HepG2 (cell line): ENCODE data around the gene TPPP3. TPM values are rescaled to one million over a fixed set of nuclear protein-coding genes. Genes with fewer than 3 reads are reported as not detected.

Experiments used
- CHD2 ChIP-seq: IDR thresholded peaks from 2 replicates; pipeline ENCODE4 v1.6.1; 2011; ENCODE audit warnings: low read depth, low read length, improper control_type of control experiment
- CREBL2 ChIP-seq: sonication (generic); formaldehyde crosslinking; IDR thresholded peaks from 2 replicates; pipeline ENCODE4 v1.8.1; 2023; ENCODE audit warnings: missing genetic modification reagents, mild to moderate bottlenecking, borderline replicate concordance
- ETV5 ChIP-seq: IDR thresholded peaks from 2 replicates; pipeline ENCODE4 v1.6.1; 2018; ENCODE audit warnings: missing biosample characterization, missing genetic modification reagents, inconsistent platforms, borderline replicate concordance
- GATAD2A ChIP-seq: IDR thresholded peaks from 2 replicates; pipeline ENCODE4 v1.6.1; 2016
- HDAC1 ChIP-seq: sonication (generic); formaldehyde crosslinking; IDR thresholded peaks from 2 replicates; pipeline ENCODE4 v1.5.1; 2020; ENCODE audit warnings: mild to moderate bottlenecking, missing genetic modification reagents
- HNRNPH1 ChIP-seq: fragments of 200-400 bp; formaldehyde crosslinking; optimal IDR thresholded peaks from 2 replicates; pipeline ENCODE3; 2017; ENCODE audit warnings: mild to moderate bottlenecking, low read depth, low read length
- MED8 ChIP-seq: sonication (generic); formaldehyde crosslinking; IDR thresholded peaks from 2 replicates; pipeline ENCODE4 v1.8.1; 2023; ENCODE audit warnings: mild to moderate bottlenecking, missing genetic modification reagents; ENCODE audit not compliant: insufficient replicate concordance
- NR2F2 ChIP-seq: IDR thresholded peaks from 2 replicates; pipeline ENCODE4 v1.6.1; 2012; ENCODE audit warnings: low read depth, inconsistent platforms, borderline replicate concordance
- NRL ChIP-seq: sonication (generic); formaldehyde crosslinking; IDR thresholded peaks from 2 replicates; pipeline ENCODE4 v1.5.0; 2020; ENCODE audit warnings: missing genetic modification reagents, mild to moderate bottlenecking, moderate library complexity, borderline replicate concordance
- REPIN1 ChIP-seq: sonication (generic); formaldehyde crosslinking; IDR thresholded peaks from 2 replicates; pipeline ENCODE4 v1.8.0; 2022; ENCODE audit warnings: missing genetic modification reagents, low read depth, mild to moderate bottlenecking, borderline replicate concordance
- SIN3B ChIP-seq: fragments of 150-350 bp; IDR thresholded peaks from 2 replicates; pipeline ENCODE4 v1.6.1; 2014; ENCODE audit warnings: low read length
- TOPORS ChIP-seq: sonication (generic); formaldehyde crosslinking; IDR thresholded peaks from 2 replicates; pipeline ENCODE4 v1.8.0; 2023; ENCODE audit warnings: mild to moderate bottlenecking, missing genetic modification reagents
- ZBTB34 ChIP-seq: sonication (generic); formaldehyde crosslinking; IDR thresholded peaks from 2 replicates; pipeline ENCODE4 v1.8.0; 2022; ENCODE audit warnings: mild to moderate bottlenecking, missing genetic modification reagents
- ZFY ChIP-seq: sonication (generic); formaldehyde crosslinking; IDR thresholded peaks from 2 replicates; pipeline ENCODE4 v1.4.0; 2020; ENCODE audit warnings: missing genetic modification reagents
- ZHX1 ChIP-seq: sonication (generic); formaldehyde crosslinking; IDR thresholded peaks from 2 replicates; pipeline ENCODE4 v1.8.1; 2022; ENCODE audit warnings: low read depth, mild to moderate bottlenecking, missing genetic modification reagents
- ZNF326 ChIP-seq: sonication (generic); formaldehyde crosslinking; IDR thresholded peaks from 2 replicates; pipeline ENCODE4 v1.4.0; 2020; ENCODE audit warnings: missing genetic modification reagents, borderline replicate concordance
- ZNF563 ChIP-seq: sonication (generic); formaldehyde crosslinking; IDR thresholded peaks from 2 replicates; pipeline ENCODE4 v1.8.0; 2022; ENCODE audit warnings: mild to moderate bottlenecking, moderate library complexity, missing genetic modification reagents
- ZNF619 ChIP-seq: sonication (generic); formaldehyde crosslinking; IDR thresholded peaks from 2 replicates; pipeline ENCODE4 v1.4.0; 2020; ENCODE audit warnings: mild to moderate bottlenecking, missing genetic modification reagents
- ZNF724P ChIP-seq: sonication (generic); formaldehyde crosslinking; IDR thresholded peaks from 2 replicates; pipeline ENCODE4 v1.8.0; 2022; ENCODE audit warnings: missing genetic modification reagents, borderline replicate concordance
- ZNF746 ChIP-seq: sonication (generic); formaldehyde crosslinking; IDR thresholded peaks from 2 replicates; pipeline ENCODE4 v1.8.0; 2022; ENCODE audit warnings: mild to moderate bottlenecking, missing genetic modification reagents
- ZNF891 ChIP-seq: sonication (generic); formaldehyde crosslinking; IDR thresholded peaks from 2 replicates; pipeline ENCODE4 v1.5.0; 2020; ENCODE audit warnings: mild to moderate bottlenecking, missing genetic modification reagents
- polyA plus RNA-seq, 8 experiments: library from polyadenylated mRNA; depleted of rRNA in 3 of 8; stranded (reverse) in 7 of 8; unstranded in 1 of 8; fragments of >200 nt; fragmentation: Illumina TruSeq in 4 of 8; extraction: Trizol in 4 of 8; gene quantifications; 2 replicates each; pipeline versions ENCODE4 v1.2.1 to v1.2.3, GENCODE V29; 2011 to 2016; ENCODE audit warnings: low read depth in 4 of 8, missing spikeins in 1 of 8, mixed read lengths in 1 of 8; ENCODE audit not compliant: insufficient read depth in 1 of 8
- total RNA-seq, 5 experiments: library from RNA; depleted of rRNA; stranded (reverse); fragments of >200 nt; fragmentation: Illumina TruSeq; extraction: Trizol; gene quantifications; 2 replicates each; pipeline ENCODE4 v1.2.3, GENCODE V29; 2016; ENCODE audit warnings: low read depth in 1 of 5
- TF ChIP-seq, protein P1 (sequence below): sonication (generic); formaldehyde crosslinking; IDR thresholded peaks from 2 replicates; pipeline ENCODE4 v1.4.0; 2020; ENCODE audit warnings: mild to moderate bottlenecking, low read depth, missing genetic modification reagents
- TF ChIP-seq, protein P2 (sequence below): IDR thresholded peaks from 2 replicates; pipeline ENCODE4 v1.6.1; 2012; ENCODE audit warnings: inconsistent platforms

The TPPP3 gene
- total and polyA plus RNA-seq, 2 of the 13 experiments (the other 11 are each of a cell fraction or from before 2014, with no cell fraction given), result 0.16 to 0.44 TPM

- TF ChIP-seq ZHX1, result no peak
- TF ChIP-seq NR2F2, result no peak
- TF ChIP-seq ZNF326 (CRISPR knock-in tag), result no peak
- TF ChIP-seq, protein P1, sequence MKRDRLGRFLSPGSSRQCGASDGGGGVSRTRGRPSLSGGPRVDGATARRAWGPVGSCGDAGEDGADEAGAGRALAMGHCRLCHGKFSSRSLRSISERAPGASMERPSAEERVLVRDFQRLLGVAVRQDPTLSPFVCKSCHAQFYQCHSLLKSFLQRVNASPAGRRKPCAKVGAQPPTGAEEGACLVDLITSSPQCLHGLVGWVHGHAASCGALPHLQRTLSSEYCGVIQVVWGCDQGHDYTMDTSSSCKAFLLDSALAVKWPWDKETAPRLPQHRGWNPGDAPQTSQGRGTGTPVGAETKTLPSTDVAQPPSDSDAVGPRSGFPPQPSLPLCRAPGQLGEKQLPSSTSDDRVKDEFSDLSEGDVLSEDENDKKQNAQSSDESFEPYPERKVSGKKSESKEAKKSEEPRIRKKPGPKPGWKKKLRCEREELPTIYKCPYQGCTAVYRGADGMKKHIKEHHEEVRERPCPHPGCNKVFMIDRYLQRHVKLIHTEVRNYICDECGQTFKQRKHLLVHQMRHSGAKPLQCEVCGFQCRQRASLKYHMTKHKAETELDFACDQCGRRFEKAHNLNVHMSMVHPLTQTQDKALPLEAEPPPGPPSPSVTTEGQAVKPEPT, result no peak
- TF ChIP-seq TOPORS (CRISPR knock-in tag), result no peak
- TF ChIP-seq REPIN1 (CRISPR knock-in tag), result peak; percentile 44; the same call in 1 of the 2 replicates
- TF ChIP-seq HDAC1 (CRISPR knock-in tag), result peak; percentile 48; the same call in 1 of the 2 replicates
- 0 out of 2 replicates have a peak, but pooled peaks have one; percentile 15 for TF ChIP-seq ZBTB34 (CRISPR knock-in tag)
- TF ChIP-seq ZFY (CRISPR knock-in tag), result peak; percentile 42; the same call in 1 of the 2 replicates
- no peak for TF ChIP-seq ZNF563 (CRISPR knock-in tag)
- peak; percentile 7; the same call in 1 of the 2 replicates for TF ChIP-seq CHD2
- no peak for TF ChIP-seq MED8 (CRISPR knock-in tag)
- TF ChIP-seq HNRNPH1, result peak; percentile 17
- TF ChIP-seq GATAD2A (CRISPR knock-in tag), result 0 out of 2 replicates have a peak, but pooled peaks have one; percentile 9
- no peak for TF ChIP-seq NRL (CRISPR knock-in tag)
- TF ChIP-seq CREBL2 (CRISPR knock-in tag), result peak; percentile 41; the same call in 1 of the 2 replicates
- TF ChIP-seq, protein P2, sequence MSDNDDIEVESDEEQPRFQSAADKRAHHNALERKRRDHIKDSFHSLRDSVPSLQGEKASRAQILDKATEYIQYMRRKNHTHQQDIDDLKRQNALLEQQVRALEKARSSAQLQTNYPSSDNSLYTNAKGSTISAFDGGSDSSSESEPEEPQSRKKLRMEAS, result 0 out of 2 replicates have a peak, but pooled peaks have one; percentile 24
- 0 out of 2 replicates have a peak, but pooled peaks have one; percentile 9 for TF ChIP-seq ZNF891 (CRISPR knock-in tag)
- no peak for TF ChIP-seq SIN3B
- 0 out of 2 replicates have a peak, but pooled peaks have one; percentile 10 for TF ChIP-seq ZNF619 (CRISPR knock-in tag)
- TF ChIP-seq ETV5 (CRISPR knock-in tag), result peak; percentile 53; the same call in 1 of the 2 replicates
- no peak for TF ChIP-seq ZNF724P
- TF ChIP-seq ZNF746, result peak; percentile 38
Observed at GRCh38 chr16:67431775-67432505, 38.6 kb upstream of the TPPP3 start (continued).
